ENCODE measurements around the gene ZNF680.

The ZNF680 gene

GRCh38 chr7:64494912-64495461 lies 67.9 kb downstream of the ZNF680 start:
- H3K27me3 ChIP-seq (ENCODE audit: insufficient read depth, low read length), result no peaks in the 10 kb centered on the region
- no peak overlapping the region for H3K4me3 ChIP-seq (ENCODE audit: low read depth, low read length, poor library complexity, severe bottlenecking)
- peaks cover 7% of the 10 kb centered on the region; the same call in 1 of the 2 replicates for H3K9me3 ChIP-seq (ENCODE audit: low read length)
- TF ChIP-seq, protein P1, sequence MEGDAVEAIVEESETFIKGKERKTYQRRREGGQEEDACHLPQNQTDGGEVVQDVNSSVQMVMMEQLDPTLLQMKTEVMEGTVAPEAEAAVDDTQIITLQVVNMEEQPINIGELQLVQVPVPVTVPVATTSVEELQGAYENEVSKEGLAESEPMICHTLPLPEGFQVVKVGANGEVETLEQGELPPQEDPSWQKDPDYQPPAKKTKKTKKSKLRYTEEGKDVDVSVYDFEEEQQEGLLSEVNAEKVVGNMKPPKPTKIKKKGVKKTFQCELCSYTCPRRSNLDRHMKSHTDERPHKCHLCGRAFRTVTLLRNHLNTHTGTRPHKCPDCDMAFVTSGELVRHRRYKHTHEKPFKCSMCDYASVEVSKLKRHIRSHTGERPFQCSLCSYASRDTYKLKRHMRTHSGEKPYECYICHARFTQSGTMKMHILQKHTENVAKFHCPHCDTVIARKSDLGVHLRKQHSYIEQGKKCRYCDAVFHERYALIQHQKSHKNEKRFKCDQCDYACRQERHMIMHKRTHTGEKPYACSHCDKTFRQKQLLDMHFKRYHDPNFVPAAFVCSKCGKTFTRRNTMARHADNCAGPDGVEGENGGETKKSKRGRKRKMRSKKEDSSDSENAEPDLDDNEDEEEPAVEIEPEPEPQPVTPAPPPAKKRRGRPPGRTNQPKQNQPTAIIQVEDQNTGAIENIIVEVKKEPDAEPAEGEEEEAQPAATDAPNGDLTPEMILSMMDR (IDR thresholded peaks at IDR 0.05; ENCODE audit: low read length), result no peak
- TF ChIP-seq EZH2 (IDR thresholded peaks at IDR 0.05; ENCODE audit: borderline replicate concordance, low read length), result no peak
- no peaks in the 10 kb centered on the region for H3K36me3 ChIP-seq (ENCODE audit: insufficient read depth, low read length)
- no peak overlapping the region for H3K4me2 ChIP-seq (ENCODE audit: low read length)
- H3K9ac ChIP-seq (ENCODE audit: low read length), result no peak overlapping the region
- no peaks in the 10 kb centered on the region for H3K79me2 ChIP-seq (ENCODE audit: insufficient read depth, low read length)
- H3K9me2 ChIP-seq (ENCODE audit: low read depth, low read length), result no peaks in the 10 kb centered on the region
- no peak overlapping the region for H3K27ac ChIP-seq (ENCODE audit: low read depth, low read length, poor library complexity, severe bottlenecking)
- H3F3A ChIP-seq (ENCODE audit: insufficient read depth, low read length), result no peaks in the 10 kb centered on the region
- no peaks in the 10 kb centered on the region for H4K20me1 ChIP-seq (ENCODE audit: insufficient read depth, low read length)
- no peaks in the 10 kb centered on the region for H3K4me1 ChIP-seq (ENCODE audit: insufficient read depth, low read length, severe bottlenecking)
- no peak overlapping the region for H2AFZ ChIP-seq (ENCODE audit: low read length)

GRCh38 chr7:64485623-64486022 lies 77.2 kb downstream of the ZNF680 start:
- Histone ChIP-seq H4K20me1 (ENCODE audit: insufficient read depth, low read length) (no peaks in the 10 kb centered on the region), H3K27ac (ENCODE audit: low read depth, low read length, poor library complexity, severe bottlenecking) (no peak overlapping the region), H3K9me3 (ENCODE audit: low read length) (0 out of 2 replicates have a peak, but pooled peaks cover under 1% of the 10 kb centered on the region), H3K9ac (ENCODE audit: low read length) (no peak overlapping the region), H3K36me3 (ENCODE audit: insufficient read depth, low read length) (no peaks in the 10 kb centered on the region), H3K27me3 (ENCODE audit: insufficient read depth, low read length) (no peaks in the 10 kb centered on the region), H3F3A (ENCODE audit: insufficient read depth, low read length) (no peaks in the 10 kb centered on the region), H2AFZ (ENCODE audit: low read length) (no peak overlapping the region), H3K9me2 (ENCODE audit: low read depth, low read length) (no peaks in the 10 kb centered on the region), H3K4me3 (ENCODE audit: low read depth, low read length, poor library complexity, severe bottlenecking) (no peak overlapping the region), H3K4me2 (ENCODE audit: low read length) (no peak overlapping the region), H3K79me2 (ENCODE audit: insufficient read depth, low read length) (no peaks in the 10 kb centered on the region), H3K4me1 (ENCODE audit: insufficient read depth, low read length, severe bottlenecking) (no peaks in the 10 kb centered on the region)
- TF ChIP-seq, protein P1 (IDR thresholded peaks at IDR 0.05; ENCODE audit: low read length), result no peak
- no peak for TF ChIP-seq EZH2 (IDR thresholded peaks at IDR 0.05; ENCODE audit: borderline replicate concordance, low read length)

All from OCI-LY1 (cell line).